ENCODE data around the gene CFAP74. TPM values are rescaled to one million over a fixed set of nuclear protein-coding genes. Genes with fewer than 3 reads are reported as not detected.

Gene CFAP74
- polyA plus RNA-seq, 2 of the 4 experiments (the other 2 are of a cell fraction), result 0.03 to 0.04 TPM

DNA sequence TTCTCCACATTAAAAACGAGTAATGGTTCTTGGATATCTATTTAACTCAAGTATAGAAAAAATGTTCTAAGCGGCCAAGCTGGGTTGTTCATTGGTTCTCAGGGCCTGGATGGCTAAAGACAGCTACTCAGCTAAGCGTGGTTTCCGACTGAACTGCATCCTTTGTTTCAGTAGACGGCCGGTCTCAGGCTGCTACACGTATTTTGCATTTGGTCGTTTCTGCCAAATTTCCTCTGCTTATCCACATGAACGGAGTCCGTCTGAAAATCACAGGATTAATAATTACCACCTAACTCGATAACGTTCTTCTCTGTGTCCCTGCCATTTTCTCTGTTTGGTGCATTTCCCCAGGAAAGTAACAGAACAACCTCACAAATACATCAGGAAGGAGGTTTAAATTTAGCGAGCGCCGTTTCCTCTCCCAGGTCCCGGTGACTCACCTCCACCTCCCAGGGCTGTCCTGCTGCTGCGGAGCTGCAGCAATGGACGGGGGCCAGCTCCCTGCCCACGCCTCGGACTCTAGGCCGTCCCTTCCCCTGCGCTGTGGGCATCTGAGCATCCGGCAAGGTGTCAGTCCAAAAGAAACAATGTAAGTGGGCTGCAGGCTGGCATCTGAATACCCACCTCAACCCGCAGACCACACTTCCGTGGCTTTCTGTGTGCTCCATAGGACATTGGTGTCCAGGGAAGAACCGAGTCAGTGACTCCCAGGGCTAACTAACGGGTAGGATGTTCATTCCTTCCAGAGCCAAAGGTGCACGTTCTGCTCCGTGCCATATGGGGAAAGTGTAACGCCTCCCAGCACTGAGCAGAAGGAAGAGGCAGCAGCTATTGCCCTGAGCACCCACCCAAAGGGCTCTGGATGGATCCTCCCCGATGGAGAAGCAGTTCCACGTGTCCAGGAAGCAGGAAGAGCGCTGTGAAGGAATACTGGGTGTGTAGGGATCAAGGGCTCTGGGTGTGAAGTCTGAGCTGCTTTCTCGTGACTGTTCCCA lies 11.5 kb upstream of the CFAP74 start:
- Histone ChIP-seq H3K4me3 (no peak overlapping the region), H3K4me2 (peak overlapping the region; percentile 31), H3K9me3 (no peaks in the 10 kb centered on the region), H3K4me1 (0 out of 3 replicates have a peak, but pooled peaks cover 6% of the 10 kb centered on the region), H3K27ac (no peak overlapping the region)
- FAIRE-seq (no peak), ATAC-seq (peak; percentile 52 to 65; a peak in 4 of 6 replicates), DNase-seq (ENCODE audit: low read depth in 1 of 2, low spot score in 1 of 2) (peak in 1 of 2 experiments; percentile 35)
- WGBS (ENCODE audit: missing lambda C conversion rate), result 43% methylated on average over 34 of the region's 34 CpGs
- CTCF ChIA-PET, result interaction anchor here (0.9 to 1.3 kb wide), 2 partner anchors 30 to 54 kb away, joined by 5 read pairs; no protein-coding TSS in a partner anchor
- POLR2A ChIA-PET, result no interaction called here
- TF ChIP-seq EP300 (IDR thresholded peaks at IDR 0.05), result no peak
- TF ChIP-seq, protein P1, sequence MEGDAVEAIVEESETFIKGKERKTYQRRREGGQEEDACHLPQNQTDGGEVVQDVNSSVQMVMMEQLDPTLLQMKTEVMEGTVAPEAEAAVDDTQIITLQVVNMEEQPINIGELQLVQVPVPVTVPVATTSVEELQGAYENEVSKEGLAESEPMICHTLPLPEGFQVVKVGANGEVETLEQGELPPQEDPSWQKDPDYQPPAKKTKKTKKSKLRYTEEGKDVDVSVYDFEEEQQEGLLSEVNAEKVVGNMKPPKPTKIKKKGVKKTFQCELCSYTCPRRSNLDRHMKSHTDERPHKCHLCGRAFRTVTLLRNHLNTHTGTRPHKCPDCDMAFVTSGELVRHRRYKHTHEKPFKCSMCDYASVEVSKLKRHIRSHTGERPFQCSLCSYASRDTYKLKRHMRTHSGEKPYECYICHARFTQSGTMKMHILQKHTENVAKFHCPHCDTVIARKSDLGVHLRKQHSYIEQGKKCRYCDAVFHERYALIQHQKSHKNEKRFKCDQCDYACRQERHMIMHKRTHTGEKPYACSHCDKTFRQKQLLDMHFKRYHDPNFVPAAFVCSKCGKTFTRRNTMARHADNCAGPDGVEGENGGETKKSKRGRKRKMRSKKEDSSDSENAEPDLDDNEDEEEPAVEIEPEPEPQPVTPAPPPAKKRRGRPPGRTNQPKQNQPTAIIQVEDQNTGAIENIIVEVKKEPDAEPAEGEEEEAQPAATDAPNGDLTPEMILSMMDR (IDR thresholded peaks at IDR 0.05), result no peak
- no peak for TF ChIP-seq HOXB5 (CRISPR knock-in tag; IDR thresholded peaks at IDR 0.05)
- TF ChIP-seq RARB (CRISPR knock-in tag; IDR thresholded peaks at IDR 0.05), result no peak
- TF ChIP-seq ZFP36 (IDR thresholded peaks at IDR 0.05; ENCODE audit: borderline replicate concordance, partially characterized antibody), result no peak
- no peak for TF ChIP-seq FOSL2 (IDR thresholded peaks at IDR 0.05)
- no peak for TF ChIP-seq FOSL2 (CRISPR knock-in tag; IDR thresholded peaks at IDR 0.05)
- TF ChIP-seq HOXA7 (CRISPR knock-in tag; IDR thresholded peaks at IDR 0.05), result no peak
- TF ChIP-seq, protein P2, sequence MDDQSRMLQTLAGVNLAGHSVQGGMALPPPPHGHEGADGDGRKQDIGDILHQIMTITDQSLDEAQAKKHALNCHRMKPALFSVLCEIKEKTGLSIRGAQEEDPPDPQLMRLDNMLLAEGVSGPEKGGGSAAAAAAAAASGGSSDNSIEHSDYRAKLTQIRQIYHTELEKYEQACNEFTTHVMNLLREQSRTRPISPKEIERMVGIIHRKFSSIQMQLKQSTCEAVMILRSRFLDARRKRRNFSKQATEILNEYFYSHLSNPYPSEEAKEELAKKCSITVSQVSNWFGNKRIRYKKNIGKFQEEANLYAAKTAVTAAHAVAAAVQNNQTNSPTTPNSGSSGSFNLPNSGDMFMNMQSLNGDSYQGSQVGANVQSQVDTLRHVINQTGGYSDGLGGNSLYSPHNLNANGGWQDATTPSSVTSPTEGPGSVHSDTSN (IDR thresholded peaks at IDR 0.05), result no peak
- no peak for TF ChIP-seq RFX5 (IDR thresholded peaks at IDR 0.05)
- TF ChIP-seq RAD21 (conservative IDR thresholded peaks at IDR 0.05 in 1 of 2, IDR thresholded peaks at IDR 0.05 in 1 of 2), result no peak
- TF ChIP-seq POLR2A (IDR thresholded peaks at IDR 0.05; ENCODE audit: low read length), result no peak
- TF ChIP-seq NFE2L2 (conservative IDR thresholded peaks at IDR 0.05; ENCODE audit: low read length), result no peak
- no peak for TF ChIP-seq NR3C1 (IDR thresholded peaks at IDR 0.05)
- TF ChIP-seq NPAS2 (CRISPR knock-in tag; IDR thresholded peaks at IDR 0.05; ENCODE audit: borderline replicate concordance), result no peak
- TF ChIP-seq TP53 (CRISPR knock-in tag; IDR thresholded peaks at IDR 0.05), result no peak
- no peak for TF ChIP-seq CEBPB (IDR thresholded peaks at IDR 0.05)
- no peak for TF ChIP-seq FOSB (CRISPR knock-in tag; IDR thresholded peaks at IDR 0.05)
- TF ChIP-seq, protein P3, sequence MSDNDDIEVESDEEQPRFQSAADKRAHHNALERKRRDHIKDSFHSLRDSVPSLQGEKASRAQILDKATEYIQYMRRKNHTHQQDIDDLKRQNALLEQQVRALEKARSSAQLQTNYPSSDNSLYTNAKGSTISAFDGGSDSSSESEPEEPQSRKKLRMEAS (IDR thresholded peaks at IDR 0.05), result no peak
- no peak for TF ChIP-seq PHF8 (IDR thresholded peaks at IDR 0.05; ENCODE audit: borderline replicate concordance, low read depth)
- TF ChIP-seq GATA3 (IDR thresholded peaks at IDR 0.05; ENCODE audit: borderline replicate concordance), result no peak

DNA sequence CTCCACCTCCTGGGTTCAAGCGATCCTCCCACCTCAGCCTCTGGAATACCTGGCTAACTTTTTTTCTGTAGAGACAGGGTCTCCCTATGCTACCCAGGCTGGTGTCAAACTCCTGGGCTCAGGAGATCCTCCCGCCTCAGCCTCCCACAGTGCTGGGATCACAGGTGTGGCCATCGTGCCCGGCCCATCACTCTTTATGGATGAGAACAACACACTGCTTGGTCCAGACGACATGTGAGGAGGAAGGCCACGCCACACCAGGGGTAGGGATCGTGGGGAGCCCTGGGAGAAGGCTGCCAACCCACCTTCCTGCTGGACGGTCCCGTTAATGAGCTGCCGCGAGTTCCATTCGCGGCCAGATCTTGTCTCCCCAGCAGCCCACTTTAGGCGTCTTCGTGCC lies 10.6 kb upstream of the CFAP74 start:
- CTCF ChIA-PET, result interaction anchor here (1.3 kb wide), 1 partner anchor 54 kb away, joined by 5 read pairs; no protein-coding TSS in a partner anchor
- DNase-seq (ENCODE audit: low read depth in 1 of 2, low spot score in 1 of 2), result no peak

More for the DNA sequence above, 10.6 kb upstream of the CFAP74 start:
- H3K27ac ChIP-seq, result no peak overlapping the region
- POLR2A ChIA-PET, result no interaction called here
- no peak for ATAC-seq
- no peaks in the 10 kb centered on the region for H3K9me3 ChIP-seq
- no peak overlapping the region for H3K4me3 ChIP-seq
- no peak for FAIRE-seq
- 0 out of 3 replicates have a peak, but pooled peaks cover 6% of the 10 kb centered on the region for H3K4me1 ChIP-seq
- WGBS (ENCODE audit: missing lambda C conversion rate), result 87% methylated on average over 11 of the region's 15 CpGs
- TF ChIP-seq ZFP36 (IDR thresholded peaks at IDR 0.05; ENCODE audit: borderline replicate concordance, partially characterized antibody) (no peak), CHD2 (IDR thresholded peaks at IDR 0.05; ENCODE audit: low read length, partially characterized antibody) (no peak), HOXA7 (CRISPR knock-in tag; IDR thresholded peaks at IDR 0.05) (no peak), ZSCAN20 (CRISPR knock-in tag; IDR thresholded peaks at IDR 0.05) (no peak), KDM1A (IDR thresholded peaks at IDR 0.05; ENCODE audit: low read depth) (no peak), ESRRA (IDR thresholded peaks at IDR 0.05; ENCODE audit: borderline replicate concordance, low read length) (no peak), FOSB (CRISPR knock-in tag; IDR thresholded peaks at IDR 0.05) (no peak), RCOR1 (IDR thresholded peaks at IDR 0.05; ENCODE audit: low read depth, low read length) (no peak), ZNF302 (CRISPR knock-in tag; IDR thresholded peaks at IDR 0.05) (no peak), BHLHE40 (IDR thresholded peaks at IDR 0.05; ENCODE audit: low read depth, low read length) (no peak), FOXS1 (CRISPR knock-in tag; IDR thresholded peaks at IDR 0.05) (no peak), TFCP2L1 (CRISPR knock-in tag; IDR thresholded peaks at IDR 0.05) (no peak), RAD21 (conservative IDR thresholded peaks at IDR 0.05 in 1 of 2, IDR thresholded peaks at IDR 0.05 in 1 of 2) (no peak), SMC3 (IDR thresholded peaks at IDR 0.05) (no peak), RARB (CRISPR knock-in tag; IDR thresholded peaks at IDR 0.05) (no peak)
- TF ChIP-seq, protein P4, sequence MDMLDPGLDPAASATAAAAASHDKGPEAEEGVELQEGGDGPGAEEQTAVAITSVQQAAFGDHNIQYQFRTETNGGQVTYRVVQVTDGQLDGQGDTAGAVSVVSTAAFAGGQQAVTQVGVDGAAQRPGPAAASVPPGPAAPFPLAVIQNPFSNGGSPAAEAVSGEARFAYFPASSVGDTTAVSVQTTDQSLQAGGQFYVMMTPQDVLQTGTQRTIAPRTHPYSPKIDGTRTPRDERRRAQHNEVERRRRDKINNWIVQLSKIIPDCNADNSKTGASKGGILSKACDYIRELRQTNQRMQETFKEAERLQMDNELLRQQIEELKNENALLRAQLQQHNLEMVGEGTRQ (IDR thresholded peaks at IDR 0.05), result no peak
- H3K4me2 ChIP-seq, result no peak overlapping the region
